Testis (tissue), 3 donors: ENCODE measurements around the gene IRF7. TPM values are rescaled to one million over a fixed set of nuclear protein-coding genes. Genes with fewer than 3 reads are reported as not detected.
A peak's percentile ranks its signal among the peaks of the same experiment; 100 is the strongest.

Experiments
- DNase-seq: peaks from one replicate; pipeline ENCODE4 v3.0.0-alpha.2; 2019
- H3K27ac ChIP-seq, 2 donors: fragments of 200-600 bp; sonication (generic); one replicate each; pipeline ENCODE4 v1.5.1; 2019
- H3K27me3 ChIP-seq: fragments of 200-600 bp; sonication (generic); one replicate; pipeline ENCODE4 v1.5.1; 2019
- H3K36me3 ChIP-seq: fragments of 200-600 bp; sonication (generic); one replicate; pipeline ENCODE4 v1.5.1; 2017; ENCODE audit warnings: low read depth; ENCODE audit errors: missing control alignments
- H3K4me1 ChIP-seq: fragments of 200-600 bp; sonication (generic); one replicate; pipeline ENCODE4 v1.5.1; 2019
- H3K4me3 ChIP-seq, 2 donors: fragments of 200-600 bp; sonication (generic); one replicate each; pipeline ENCODE4 v1.5.1; 2017 to 2019
- H3K9me3 ChIP-seq: fragments of 200-600 bp; sonication (generic); one replicate; pipeline ENCODE4 v1.5.1; 2017
- CTCF ChIP-seq, 3 experiments: fragments of 450-650 bp in 2 of 3; fragments of 200-600 bp in 1 of 3; sonication (generic) in 1 of 3; IDR thresholded peaks; one replicate each; pipeline ENCODE4 v1.5.1; 2016 to 2019; ENCODE audit warnings: antibody characterized with exemption in 3 of 3, mild to moderate bottlenecking in 2 of 3, moderate library complexity in 1 of 3
- POLR2A ChIP-seq: fragments of 450-650 bp; IDR thresholded peaks from one replicate; pipeline ENCODE4 v1.6.1; 2017; ENCODE audit warnings: antibody characterized with exemption, mild to moderate bottlenecking, moderate library complexity
- WGBS, 2 donors: methylation state at CpG; one replicate each; pipeline ENCODE4 v1.1.5; 2018; 5-methylcytosine and 5-hydroxymethylcytosine counted together
- intact Hi-C: fragments of 100-400 bp; cut with DNase I; formaldehyde crosslinking; loops from one replicate; pipeline ENCODE4 v1.15.1; 2023; ENCODE audit warnings: low total_unique reads
- polyA plus RNA-seq: library from polyadenylated mRNA; stranded (reverse); fragments of 350-450 nt; fragmentation: Illumina TruSeq; extraction: RNeasy Lipid Tissue Mini Kit (QIAGEN cat#74804); gene quantifications from one replicate; pipeline ENCODE4 v1.2.3, GENCODE V29; 2014; ENCODE audit warnings: low read depth, low replicate concordance; ENCODE audit not compliant: insufficient read depth
- total RNA-seq, 2 donors: library from RNA; depleted of rRNA; stranded (reverse); fragments of >200 nt; gene quantifications; one replicate each; pipeline ENCODE4 v1.2.3, GENCODE V29; 2016

Gene IRF7
- total and polyA plus RNA-seq, 3 donors from 2014 or later, result 9.9 to 30.1 (median 13.0) TPM

- Histone ChIP-seq H3K27ac (no peak overlapping the region), H3K9me3 (no peaks in the 10 kb centered on the region), H3K4me1 (no peaks in the 10 kb centered on the region), H3K27me3 (no peaks in the 10 kb centered on the region), H3K4me3 (no peak overlapping the region), H3K36me3 (no peaks in the 10 kb centered on the region)
- DNase-seq, result peak; percentile 71
- 46 to 60% methylated on average over 11 of the region's 11 CpGs for WGBS, 2 donors
- intact Hi-C loops, result no loop called here
- TF ChIP-seq POLR2A (no peak), CTCF (IDR thresholded peaks at IDR 0.05) (no peak)
Measured at GRCh38 chr11:590997-591396, 24.8 kb downstream of the IRF7 start.

GRCh38 chr11:589798-590197, 26.0 kb downstream of the IRF7 start:
- H3K9me3 ChIP-seq, result no peaks in the 10 kb centered on the region
- 90 to 93% methylated on average over 23 to 26 of the region's 26 CpGs for WGBS, 2 donors
- H3K36me3 ChIP-seq, result no peaks in the 10 kb centered on the region
- no peaks in the 10 kb centered on the region for H3K4me1 ChIP-seq
- TF ChIP-seq POLR2A (no peak), CTCF (IDR thresholded peaks at IDR 0.05) (no peak)
- no peak overlapping the region for H3K4me3 ChIP-seq
- no peaks in the 10 kb centered on the region for H3K27me3 ChIP-seq
- intact Hi-C loops, result no loop called here
- no peak for DNase-seq
- H3K27ac ChIP-seq, result no peak overlapping the region

- no peak overlapping the region for H3K27ac ChIP-seq
- intact Hi-C loops, result no loop called here
Measured at GRCh38 chr11:587978-588380, 27.8 kb downstream of the IRF7 start.

GRCh38 chr11:587546-587945, 28.2 kb downstream of the IRF7 start:
- DNase-seq, result no peak

More at GRCh38 chr11:587978-588380, 27.8 kb downstream of the IRF7 start:
- Histone ChIP-seq H3K4me3 (no peak overlapping the region), H3K27me3 (no peaks in the 10 kb centered on the region), H3K9me3 (no peaks in the 10 kb centered on the region), H3K36me3 (no peaks in the 10 kb centered on the region), H3K4me1 (no peaks in the 10 kb centered on the region)
- WGBS, 2 donors, result 56 to 70% methylated on average over 6 of the region's 6 CpGs
- no peak for DNase-seq
- TF ChIP-seq POLR2A (no peak), CTCF (IDR thresholded peaks at IDR 0.05) (no peak)

More at GRCh38 chr11:587546-587945, 28.2 kb downstream of the IRF7 start:
- Histone ChIP-seq H3K4me1 (no peaks in the 10 kb centered on the region), H3K36me3 (no peaks in the 10 kb centered on the region), H3K27me3 (no peaks in the 10 kb centered on the region), H3K4me3 (no peak overlapping the region), H3K27ac (no peak overlapping the region), H3K9me3 (no peaks in the 10 kb centered on the region)
- WGBS, 2 donors, result 81 to 88% methylated on average over 7 to 8 of the region's 8 CpGs
- intact Hi-C loops, result no loop called here
- no peak for TF ChIP-seq POLR2A
- no peak for TF ChIP-seq CTCF (IDR thresholded peaks at IDR 0.05)
